SK-N-MC (cell line): ENCODE data around the gene NPPC.

ENCODE experiments used
- DNase-seq: peaks from one replicate; pipeline ENCODE4 v3.0.0-alpha.2; 2011; ENCODE audit warnings: low read depth, low spot score
- H3K27ac ChIP-seq: fragments of 200-600 bp; sonication (generic); 2 replicates; pipeline ENCODE4 v1.5.1; 2016; ENCODE audit warnings: mixed run types
- H3K36me3 ChIP-seq: fragments of 200-600 bp; sonication (generic); 2 replicates; pipeline ENCODE4 v1.6.1; 2017; ENCODE audit warnings: antibody characterized with exemption, low read length, mixed read lengths; ENCODE audit not compliant: insufficient read depth
- H3K4me3 ChIP-seq: fragments of 200-600 bp; sonication (generic); 2 replicates; pipeline ENCODE4 v1.5.1; 2016
- H3K9ac ChIP-seq: fragments of 200-600 bp; sonication (generic); 2 replicates; pipeline ENCODE4 v1.8.0; 2017; ENCODE audit warnings: mixed run types, mixed read lengths; ENCODE audit not compliant: insufficient read length
- H3K9me3 ChIP-seq: fragments of 200-600 bp; sonication (generic); 2 replicates; pipeline ENCODE4 v1.6.1; 2017; ENCODE audit warnings: low read depth, mild to moderate bottlenecking, antibody characterized with exemption, low read length, moderate library complexity, mixed read lengths
- EZH2 ChIP-seq: fragments of 200-600 bp; sonication (generic); IDR thresholded peaks from one replicate; pipeline ENCODE4 v1.6.1; 2017; ENCODE audit warnings: antibody characterized with exemption
- FOXP2 ChIP-seq: optimal IDR thresholded peaks from 2 replicates; pipeline ENCODE3; 2011; ENCODE audit warnings: mild to moderate bottlenecking, moderate library complexity; ENCODE audit not compliant: insufficient read depth; ENCODE audit errors: extremely low read length, control extremely low read depth
- POLR2AphosphoS5 ChIP-seq: IDR thresholded peaks from 2 replicates; pipeline ENCODE4 v1.6.1; 2012; ENCODE audit warnings: mild to moderate bottlenecking, low read depth, low read length, borderline replicate concordance

The NPPC gene

GRCh38 chr2:231877533-231878456 lies 48.4 kb downstream of the NPPC start:
- H3K9ac ChIP-seq = no peak overlapping the region
- H3K27ac ChIP-seq = no peak overlapping the region
- H3K4me3 ChIP-seq = no peak overlapping the region
- H3K36me3 ChIP-seq = no peaks in the 10 kb centered on the region
- TF ChIP-seq POLR2AphosphoS5 (no peak), EZH2 (no peak)
- DNase-seq = no peak
- H3K9me3 ChIP-seq = no peaks in the 10 kb centered on the region

- DNase-seq = no peak
- Histone ChIP-seq H3K27ac (no peak overlapping the region), H3K4me3 (no peak overlapping the region), H3K9me3 (no peaks in the 10 kb centered on the region), H3K36me3 (no peaks in the 10 kb centered on the region), H3K9ac (no peak overlapping the region)
- TF ChIP-seq FOXP2 (no peak), EZH2 (no peak), POLR2AphosphoS5 (no peak)
These were observed 51.3 kb downstream of the NPPC start for GRCh38 chr2:231874944-231875343.
